Measurements from ENCODE around the gene HRK. TPM values are rescaled to one million over a fixed set of nuclear protein-coding genes. Genes with fewer than 3 reads are reported as not detected.

Gene HRK
- total and polyA plus RNA-seq, 9 of the 15 experiments (the other 6 are each of a cell fraction or from before 2014, with no cell fraction given), result 0.01 to 0.05 (median 0.04) TPM; not detected in 6

GRCh38 chr12:116880817-116881324 is 370 bp downstream of the HRK start (continued):
- TF ChIP-seq SRF (CRISPR knock-in tag; IDR thresholded peaks at IDR 0.05) (no peak), HSF4 (CRISPR knock-in tag; IDR thresholded peaks at IDR 0.05; ENCODE audit: borderline replicate concordance) (no peak), LEF1 (IDR thresholded peaks at IDR 0.05) (no peak), SNRNP70 (optimal IDR thresholded peaks at IDR 0.05; ENCODE audit: low read depth, low read length) (no peak), CC2D1A (IDR thresholded peaks at IDR 0.05) (no peak), PTTG1 (tag; IDR thresholded peaks at IDR 0.05; ENCODE audit: low read depth) (no peak), ZNF324 (CRISPR knock-in tag; IDR thresholded peaks at IDR 0.05) (no peak), DMBX1 (CRISPR knock-in tag; IDR thresholded peaks at IDR 0.05; ENCODE audit: borderline replicate concordance) (no peak), CXXC5 (CRISPR knock-in tag; IDR thresholded peaks at IDR 0.05) (peak; percentile 66), MAFG (tag; conservative IDR thresholded peaks at IDR 0.05) (no peak), CREM (IDR thresholded peaks at IDR 0.05; ENCODE audit: low read depth) (no peak), NR2C1 (IDR thresholded peaks at IDR 0.05) (no peak), NR2C1 (tag; IDR thresholded peaks at IDR 0.05) (no peak), UBTF (IDR thresholded peaks at IDR 0.05; ENCODE audit: borderline replicate concordance in 1 of 2, low read depth in 2 of 2, low read length in 2 of 2) (peak; percentile 81 to 91; a peak in 3 of 4 replicates), HDAC6 (IDR thresholded peaks at IDR 0.05; ENCODE audit: low read depth, low read length) (peak; percentile 98), VEZF1 (CRISPR knock-in tag; IDR thresholded peaks at IDR 0.05) (0 out of 2 replicates have a peak, but pooled peaks have one; percentile 17), POLR2A (conservative IDR thresholded peaks at IDR 0.05) (no peak)
- TF ChIP-seq, protein P1, sequence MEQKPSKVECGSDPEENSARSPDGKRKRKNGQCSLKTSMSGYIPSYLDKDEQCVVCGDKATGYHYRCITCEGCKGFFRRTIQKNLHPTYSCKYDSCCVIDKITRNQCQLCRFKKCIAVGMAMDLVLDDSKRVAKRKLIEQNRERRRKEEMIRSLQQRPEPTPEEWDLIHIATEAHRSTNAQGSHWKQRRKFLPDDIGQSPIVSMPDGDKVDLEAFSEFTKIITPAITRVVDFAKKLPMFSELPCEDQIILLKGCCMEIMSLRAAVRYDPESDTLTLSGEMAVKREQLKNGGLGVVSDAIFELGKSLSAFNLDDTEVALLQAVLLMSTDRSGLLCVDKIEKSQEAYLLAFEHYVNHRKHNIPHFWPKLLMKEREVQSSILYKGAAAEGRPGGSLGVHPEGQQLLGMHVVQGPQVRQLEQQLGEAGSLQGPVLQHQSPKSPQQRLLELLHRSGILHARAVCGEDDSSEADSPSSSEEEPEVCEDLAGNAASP (IDR thresholded peaks at IDR 0.05), result no peak
- TF ChIP-seq, protein P2, sequence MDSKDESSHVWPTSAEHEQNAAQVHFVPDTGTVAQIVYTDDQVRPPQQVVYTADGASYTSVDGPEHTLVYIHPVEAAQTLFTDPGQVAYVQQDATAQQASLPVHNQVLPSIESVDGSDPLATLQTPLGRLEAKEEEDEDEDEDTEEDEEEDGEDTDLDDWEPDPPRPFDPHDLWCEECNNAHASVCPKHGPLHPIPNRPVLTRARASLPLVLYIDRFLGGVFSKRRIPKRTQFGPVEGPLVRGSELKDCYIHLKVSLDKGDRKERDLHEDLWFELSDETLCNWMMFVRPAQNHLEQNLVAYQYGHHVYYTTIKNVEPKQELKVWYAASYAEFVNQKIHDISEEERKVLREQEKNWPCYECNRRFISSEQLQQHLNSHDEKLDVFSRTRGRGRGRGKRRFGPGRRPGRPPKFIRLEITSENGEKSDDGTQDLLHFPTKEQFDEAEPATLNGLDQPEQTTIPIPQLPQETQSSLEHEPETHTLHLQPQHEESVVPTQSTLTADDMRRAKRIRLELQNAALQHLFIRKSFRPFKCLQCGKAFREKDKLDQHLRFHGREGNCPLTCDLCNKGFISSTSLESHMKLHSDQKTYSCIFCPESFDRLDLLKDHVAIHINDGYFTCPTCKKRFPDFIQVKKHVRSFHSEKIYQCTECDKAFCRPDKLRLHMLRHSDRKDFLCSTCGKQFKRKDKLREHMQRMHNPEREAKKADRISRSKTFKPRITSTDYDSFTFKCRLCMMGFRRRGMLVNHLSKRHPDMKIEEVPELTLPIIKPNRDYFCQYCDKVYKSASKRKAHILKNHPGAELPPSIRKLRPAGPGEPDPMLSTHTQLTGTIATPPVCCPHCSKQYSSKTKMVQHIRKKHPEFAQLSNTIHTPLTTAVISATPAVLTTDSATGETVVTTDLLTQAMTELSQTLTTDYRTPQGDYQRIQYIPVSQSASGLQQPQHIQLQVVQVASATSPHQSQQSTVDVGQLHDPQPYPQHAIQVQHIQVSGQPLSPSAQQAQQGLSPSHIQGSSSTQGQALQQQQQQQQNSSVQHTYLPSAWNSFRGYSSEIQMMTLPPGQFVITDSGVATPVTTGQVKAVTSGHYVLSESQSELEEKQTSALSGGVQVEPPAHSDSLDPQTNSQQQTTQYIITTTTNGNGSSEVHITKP (IDR thresholded peaks at IDR 0.05; ENCODE audit: partially characterized antibody), result no peak
- TF ChIP-seq, protein P3, sequence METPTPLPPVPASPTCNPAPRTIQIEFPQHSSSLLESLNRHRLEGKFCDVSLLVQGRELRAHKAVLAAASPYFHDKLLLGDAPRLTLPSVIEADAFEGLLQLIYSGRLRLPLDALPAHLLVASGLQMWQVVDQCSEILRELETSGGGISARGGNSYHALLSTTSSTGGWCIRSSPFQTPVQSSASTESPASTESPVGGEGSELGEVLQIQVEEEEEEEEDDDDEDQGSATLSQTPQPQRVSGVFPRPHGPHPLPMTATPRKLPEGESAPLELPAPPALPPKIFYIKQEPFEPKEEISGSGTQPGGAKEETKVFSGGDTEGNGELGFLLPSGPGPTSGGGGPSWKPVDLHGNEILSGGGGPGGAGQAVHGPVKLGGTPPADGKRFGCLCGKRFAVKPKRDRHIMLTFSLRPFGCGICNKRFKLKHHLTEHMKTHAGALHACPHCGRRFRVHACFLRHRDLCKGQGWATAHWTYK (CRISPR knock-in tag; IDR thresholded peaks at IDR 0.05), result no peak
